ENCODE measurements around the gene RBM44.
"Not testable (repeated sequence)": the region's sequence is repeated elsewhere in the genome, so short reads cannot be mapped to it uniquely, and the experiment has no call there.

The RBM44 gene

GRCh38 chr2:237858294-237859081 is 59.9 kb downstream of the RBM44 start:
- no peak for DNase-seq (ENCODE audit: low read depth)

GRCh38 chr2:237859082-237859433 is 60.5 kb downstream of the RBM44 start:
- no peak for DNase-seq (ENCODE audit: low read depth)

- no peak for DNase-seq (ENCODE audit: low read depth)
Measured at GRCh38 chr2:237859533-237860272, 61.1 kb downstream of the RBM44 start, which contains the start of gene RAMP1. Gene RAMP1 (plus strand): TSS chr2:237859623. CDS start chr2:237859676, 53 bp downstream.

GRCh38 chr2:237860273-237860935 is 61.8 kb downstream of the RBM44 start:
- no peak for DNase-seq (ENCODE audit: low read depth)

GRCh38 chr2:237861875-237862527 is 63.4 kb downstream of the RBM44 start:
- no peak for DNase-seq (ENCODE audit: low read depth)

GRCh38 chr2:237862528-237862895 is 63.9 kb downstream of the RBM44 start:
- DNase-seq (ENCODE audit: low read depth), result no peak

- DNase-seq (ENCODE audit: low read depth), result no peak
Measured at GRCh38 chr2:237863102-237863511, 64.5 kb downstream of the RBM44 start.

- no peak for DNase-seq (ENCODE audit: low read depth)
Measured at GRCh38 chr2:237863689-237864443, 65.3 kb downstream of the RBM44 start.

GRCh38 chr2:237864444-237864931 is 65.9 kb downstream of the RBM44 start:
- no peak for DNase-seq (ENCODE audit: low read depth)

- DNase-seq (ENCODE audit: low read depth), result no peak
Measured at GRCh38 chr2:237864940-237865622, 66.5 kb downstream of the RBM44 start.

- no peak for DNase-seq (ENCODE audit: low read depth)
Measured at GRCh38 chr2:237865623-237866041, 67.1 kb downstream of the RBM44 start.

- DNase-seq (ENCODE audit: low read depth), result no peak
Measured at GRCh38 chr2:237866101-237866621, 67.6 kb downstream of the RBM44 start.

GRCh38 chr2:237867465-237867864 is 68.9 kb downstream of the RBM44 start:
- DNase-seq (ENCODE audit: low read depth), result no peak

GRCh38 chr2:237868074-237868473 is 69.5 kb downstream of the RBM44 start:
- DNase-seq (ENCODE audit: low read depth), result not testable (repeated sequence)

- no peak for DNase-seq (ENCODE audit: low read depth)
Measured at GRCh38 chr2:237868631-237869342, 70.2 kb downstream of the RBM44 start.

- DNase-seq (ENCODE audit: low read depth), result no peak
Measured at GRCh38 chr2:237869343-237870102, 70.9 kb downstream of the RBM44 start.

GRCh38 chr2:237870126-237870525 is 71.5 kb downstream of the RBM44 start:
- no peak for DNase-seq (ENCODE audit: low read depth)

GRCh38 chr2:237870754-237871651 is 72.4 kb downstream of the RBM44 start:
- DNase-seq (ENCODE audit: low read depth), result no peak

All from activated T-cell treated with anti-CD3 and anti-CD28 coated beads for 1 hour (primary cell).